Measurements from ENCODE around the gene HINT1.
"Not testable (repeated sequence)": the region's sequence is repeated elsewhere in the genome, so short reads cannot be mapped to it uniquely, and the experiment has no call there.

The HINT1 gene

GRCh38 chr5:131165119-131165727, at the start of gene HINT1:
Gene HINT1, minus strand, starts transcription at chr5:131165256. Its CDS starts 51 bp downstream, at chr5:131165205.
- DNase-seq (ENCODE audit: low spot score), result peak; percentile 91

- no peak for DNase-seq (ENCODE audit: low spot score)
These were observed 49.7 kb upstream of the HINT1 start for GRCh38 chr5:131214609-131215227.

- DNase-seq (ENCODE audit: low spot score), result no peak
These were observed 47.5 kb upstream of the HINT1 start for GRCh38 chr5:131212471-131213021.

GRCh38 chr5:131211669-131212068, 46.6 kb upstream of the HINT1 start:
- no peak for DNase-seq (ENCODE audit: low spot score)

- no peak for DNase-seq (ENCODE audit: low spot score)
These were observed 45.1 kb upstream of the HINT1 start for GRCh38 chr5:131210151-131210510.

- no peak for DNase-seq (ENCODE audit: low spot score)
These were observed 44.6 kb upstream of the HINT1 start for GRCh38 chr5:131209506-131210150.

- DNase-seq (ENCODE audit: low spot score), result no peak
These were observed 44.1 kb upstream of the HINT1 start for GRCh38 chr5:131209175-131209505.

GRCh38 chr5:131206772-131207171, 41.7 kb upstream of the HINT1 start:
- DNase-seq (ENCODE audit: low spot score), result no peak

GRCh38 chr5:131206061-131206460, 41.0 kb upstream of the HINT1 start:
- DNase-seq (ENCODE audit: low spot score), result no peak

GRCh38 chr5:131204964-131205363, 39.9 kb upstream of the HINT1 start:
- no peak for DNase-seq (ENCODE audit: low spot score)

GRCh38 chr5:131200560-131200959, 35.5 kb upstream of the HINT1 start:
- DNase-seq (ENCODE audit: low spot score), result no peak

- no peak for DNase-seq (ENCODE audit: low spot score)
These were observed 33.6 kb upstream of the HINT1 start for GRCh38 chr5:131198625-131199024.

GRCh38 chr5:131196331-131196730, 31.3 kb upstream of the HINT1 start:
- DNase-seq (ENCODE audit: low spot score), result no peak

GRCh38 chr5:131195696-131196095, 30.6 kb upstream of the HINT1 start:
- DNase-seq (ENCODE audit: low spot score), result no peak

- DNase-seq (ENCODE audit: low spot score), result no peak
These were observed 29.7 kb upstream of the HINT1 start for GRCh38 chr5:131194725-131195124.

- not testable (repeated sequence) for DNase-seq (ENCODE audit: low spot score)
These were observed 28.8 kb upstream of the HINT1 start for GRCh38 chr5:131193897-131194296.

GRCh38 chr5:131193106-131193505, 28.1 kb upstream of the HINT1 start:
- DNase-seq (ENCODE audit: low spot score), result no peak

GRCh38 chr5:131186561-131187256, 21.7 kb upstream of the HINT1 start:
- DNase-seq (ENCODE audit: low spot score), result no peak

- DNase-seq (ENCODE audit: low spot score), result no peak
These were observed 20.6 kb upstream of the HINT1 start for GRCh38 chr5:131185523-131186104.

- DNase-seq (ENCODE audit: low spot score), result peak; percentile 70
These were observed 17.8 kb upstream of the HINT1 start for GRCh38 chr5:131182839-131183238.

GRCh38 chr5:131180407-131180806, 15.4 kb upstream of the HINT1 start:
- DNase-seq (ENCODE audit: low spot score), result peak; percentile 62

GRCh38 chr5:131171276-131171810, 6.3 kb upstream of the HINT1 start:
- DNase-seq (ENCODE audit: low spot score), result no peak
